Type B pancreatic cell (in vitro differentiated cells): ENCODE measurements around the gene TMEM132D. TPM values are rescaled to one million over a fixed set of nuclear protein-coding genes. Genes with fewer than 3 reads are reported as not detected.

Experiments
- DNase-seq: peaks from one replicate; pipeline ENCODE4 v3.0.0; 2021; ENCODE audit warnings: mixed read lengths; ENCODE audit not compliant: unreplicated experiment; ENCODE audit errors: extremely low spot score
- H3K27ac Mint-ChIP-seq: 2 replicates; pipeline ENCODE4 v1.8.0; 2021; ENCODE audit warnings: mild to moderate bottlenecking, mixed read lengths
- H3K27me3 Mint-ChIP-seq: 2 replicates; pipeline ENCODE4 v1.8.0; 2021; ENCODE audit warnings: mixed read lengths
- H3K36me3 Mint-ChIP-seq: 2 replicates; pipeline ENCODE4 v1.8.0; 2021; ENCODE audit warnings: mixed read lengths
- H3K4me1 Mint-ChIP-seq: one replicate; pipeline ENCODE4 v1.8.0; 2021; ENCODE audit warnings: mixed read lengths; ENCODE audit not compliant: unreplicated experiment
- H3K4me3 Mint-ChIP-seq: 2 replicates; pipeline ENCODE4 v1.8.0; 2021; ENCODE audit warnings: mild to moderate bottlenecking, mixed read lengths
- H3K9me3 Mint-ChIP-seq: 2 replicates; pipeline ENCODE4 v1.8.0; 2021; ENCODE audit warnings: mixed read lengths
- total RNA-seq: library from RNA; stranded (reverse); gene quantifications from 2 replicates; pipeline ENCODE4 v1.2.1, GENCODE V29; 2021; ENCODE audit warnings: low replicate concordance
- TF ChIP-seq, protein P1 (sequence below): fragments of 200-600 bp; sonication (generic); conservative IDR thresholded peaks from 2 replicates; pipeline ENCODE4 v1.5.0; 2021; ENCODE audit warnings: antibody characterized with exemption, mild to moderate bottlenecking

Gene TMEM132D
- total RNA-seq, 1 donor from 2014 or later, result 1.8 TPM

DNA sequence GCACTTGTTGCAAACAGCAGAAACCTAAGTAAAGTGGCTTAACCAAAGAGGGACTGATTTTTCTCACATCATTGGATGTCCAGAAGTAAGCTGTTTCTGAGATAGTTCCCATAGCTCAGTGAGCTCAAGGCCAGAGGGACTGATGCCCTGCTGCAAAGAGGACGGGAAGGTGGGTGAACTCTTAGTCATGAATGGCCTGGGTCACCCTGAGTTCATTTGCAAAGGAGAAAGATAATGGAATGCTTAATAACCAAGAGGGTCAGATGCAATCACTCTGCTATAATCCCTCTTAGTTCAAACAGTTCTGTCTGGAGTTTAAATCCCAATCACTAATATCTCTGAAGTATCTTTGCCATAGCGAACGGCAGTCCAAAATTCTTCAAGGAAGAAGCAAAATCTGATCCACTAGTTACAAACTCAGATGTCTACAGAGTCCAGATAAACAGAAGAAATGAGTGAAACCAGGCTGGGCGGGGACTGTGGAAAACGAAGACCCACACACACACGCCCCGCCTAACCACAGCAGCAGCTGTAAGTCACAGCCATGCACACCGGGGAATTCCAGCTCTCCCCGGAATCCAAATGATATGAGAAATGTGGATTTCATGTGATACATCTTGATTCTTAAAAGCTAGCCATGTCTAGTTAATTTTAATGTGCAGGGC is 289.5 kb downstream of the TMEM132D start:
- Mint-ChIP-seq H3K4me3 (no peak overlapping the region), H3K4me1 (peaks cover 10% of the 10 kb centered on the region), H3K36me3 (no peaks in the 10 kb centered on the region), H3K9me3 (peaks cover 12% of the 10 kb centered on the region), H3K27me3 (peaks cover 13% of the 10 kb centered on the region), H3K27ac (no peak overlapping the region)
- TF ChIP-seq, protein P1, sequence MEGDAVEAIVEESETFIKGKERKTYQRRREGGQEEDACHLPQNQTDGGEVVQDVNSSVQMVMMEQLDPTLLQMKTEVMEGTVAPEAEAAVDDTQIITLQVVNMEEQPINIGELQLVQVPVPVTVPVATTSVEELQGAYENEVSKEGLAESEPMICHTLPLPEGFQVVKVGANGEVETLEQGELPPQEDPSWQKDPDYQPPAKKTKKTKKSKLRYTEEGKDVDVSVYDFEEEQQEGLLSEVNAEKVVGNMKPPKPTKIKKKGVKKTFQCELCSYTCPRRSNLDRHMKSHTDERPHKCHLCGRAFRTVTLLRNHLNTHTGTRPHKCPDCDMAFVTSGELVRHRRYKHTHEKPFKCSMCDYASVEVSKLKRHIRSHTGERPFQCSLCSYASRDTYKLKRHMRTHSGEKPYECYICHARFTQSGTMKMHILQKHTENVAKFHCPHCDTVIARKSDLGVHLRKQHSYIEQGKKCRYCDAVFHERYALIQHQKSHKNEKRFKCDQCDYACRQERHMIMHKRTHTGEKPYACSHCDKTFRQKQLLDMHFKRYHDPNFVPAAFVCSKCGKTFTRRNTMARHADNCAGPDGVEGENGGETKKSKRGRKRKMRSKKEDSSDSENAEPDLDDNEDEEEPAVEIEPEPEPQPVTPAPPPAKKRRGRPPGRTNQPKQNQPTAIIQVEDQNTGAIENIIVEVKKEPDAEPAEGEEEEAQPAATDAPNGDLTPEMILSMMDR, result no peak
- no peak for DNase-seq

DNA sequence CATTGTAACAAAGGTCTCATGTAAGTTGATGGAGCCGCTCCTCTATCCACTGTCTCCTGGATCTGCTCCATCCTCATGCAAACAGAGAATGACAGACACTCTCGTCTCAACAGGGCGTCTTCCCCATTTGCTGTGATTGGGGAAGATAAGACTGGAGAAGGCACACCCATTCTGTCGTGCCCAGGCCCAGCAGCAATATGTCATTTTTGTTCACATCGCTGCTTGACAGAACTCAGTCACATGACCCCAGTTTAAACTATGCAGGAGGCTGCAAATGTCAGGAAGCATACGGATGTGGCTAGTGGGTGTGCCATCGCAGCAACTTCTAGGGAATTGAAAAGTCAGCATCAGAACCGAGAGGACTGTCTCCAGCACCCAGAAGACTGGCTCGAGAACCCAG is 290.5 kb downstream of the TMEM132D start:
- peak overlapping the region; percentile 35 for H3K27ac Mint-ChIP-seq

DNA sequence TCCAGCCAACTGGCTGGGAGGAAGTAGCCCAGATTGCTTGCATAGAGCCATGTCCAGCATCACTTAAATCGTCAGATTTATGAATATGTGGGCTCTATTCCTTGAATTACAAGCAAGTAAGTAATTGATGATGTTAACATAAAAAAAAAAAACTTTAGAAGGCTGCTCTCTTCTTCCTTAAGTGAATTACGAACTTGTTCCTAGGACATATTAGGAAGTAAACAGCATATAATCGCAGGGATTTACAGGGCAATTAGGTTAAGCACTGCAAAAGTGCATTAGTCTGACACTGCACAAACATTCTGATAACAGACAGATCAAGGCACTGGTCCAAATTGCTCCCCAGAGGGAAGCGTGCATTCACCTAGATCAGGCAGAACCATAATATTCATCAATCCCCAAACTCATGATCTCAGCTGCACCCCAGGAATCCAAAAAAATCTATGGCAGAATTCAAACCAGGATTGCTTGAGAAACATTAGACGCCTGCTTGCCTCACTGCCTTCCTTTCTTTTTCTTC is 293.2 kb downstream of the TMEM132D start:
- DNase-seq, result no peak
- TF ChIP-seq, protein P1, result no peak
- H3K9me3 Mint-ChIP-seq, result peaks cover 7% of the 10 kb centered on the region
- no peaks in the 10 kb centered on the region for H3K36me3 Mint-ChIP-seq
- H3K27me3 Mint-ChIP-seq, result peaks cover 15% of the 10 kb centered on the region
- peaks cover 29% of the 10 kb centered on the region for H3K4me1 Mint-ChIP-seq
- H3K4me3 Mint-ChIP-seq, result no peak overlapping the region
- no peak overlapping the region for H3K27ac Mint-ChIP-seq

More for the DNA sequence above, 290.5 kb downstream of the TMEM132D start:
- no peak overlapping the region for H3K4me3 Mint-ChIP-seq
- DNase-seq, result no peak
- TF ChIP-seq, protein P1, result no peak
- peaks cover 12% of the 10 kb centered on the region for H3K4me1 Mint-ChIP-seq
- H3K9me3 Mint-ChIP-seq, result peaks cover 12% of the 10 kb centered on the region
- H3K27me3 Mint-ChIP-seq, result peaks cover 10% of the 10 kb centered on the region
- H3K36me3 Mint-ChIP-seq, result no peaks in the 10 kb centered on the region

DNA sequence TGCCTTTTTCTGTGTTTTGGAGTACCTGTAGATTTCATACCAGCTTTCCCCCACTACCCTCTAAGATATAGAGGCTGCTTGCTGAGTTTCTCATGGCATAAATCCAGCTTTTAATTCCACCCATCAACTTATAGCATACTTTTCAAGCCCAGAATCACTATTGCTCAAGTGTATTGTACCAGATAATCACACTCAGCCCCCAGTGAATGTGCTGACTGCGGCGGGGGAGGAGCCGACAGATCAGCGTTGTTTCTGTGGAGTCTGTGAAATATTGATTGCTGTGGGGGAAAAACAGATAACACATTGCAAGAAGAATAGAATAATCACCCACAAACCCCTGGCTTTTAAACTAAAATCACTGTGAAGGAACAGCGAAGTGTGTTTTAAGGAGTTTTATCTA is 296.1 kb downstream of the TMEM132D start:
- H3K9me3 Mint-ChIP-seq, result peaks cover under 1% of the 10 kb centered on the region
- H3K27me3 Mint-ChIP-seq, result peaks cover 9% of the 10 kb centered on the region
- peak overlapping the region; percentile 40 for H3K4me3 Mint-ChIP-seq
- H3K36me3 Mint-ChIP-seq, result no peaks in the 10 kb centered on the region
- DNase-seq, result no peak
- peaks cover 29% of the 10 kb centered on the region for H3K4me1 Mint-ChIP-seq
- TF ChIP-seq, protein P1, result no peak
- peak overlapping the region; percentile 19 for H3K27ac Mint-ChIP-seq

DNA sequence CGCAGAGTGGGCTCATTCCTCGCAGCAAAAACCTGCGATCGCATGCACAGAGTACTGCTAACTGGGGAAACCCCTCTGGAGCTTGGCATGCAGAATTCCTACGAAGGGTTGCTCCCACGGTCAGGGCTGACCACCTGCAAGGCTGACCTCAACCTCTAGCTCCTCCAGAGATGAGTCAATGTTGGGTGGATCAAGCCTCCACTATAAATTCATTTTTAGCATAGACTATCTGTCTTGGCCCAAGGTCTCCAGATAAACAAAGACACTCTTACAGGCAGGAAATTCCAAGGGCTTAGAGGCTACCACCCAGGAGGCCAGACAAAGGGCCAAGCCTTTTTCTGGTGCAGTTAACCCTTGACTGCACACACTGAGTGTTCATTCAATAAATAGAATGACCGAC is 296.5 kb downstream of the TMEM132D start:
- no peak for DNase-seq
- Mint-ChIP-seq H3K4me3 (peak overlapping the region; percentile 40), H3K36me3 (no peaks in the 10 kb centered on the region), H3K4me1 (peaks cover 29% of the 10 kb centered on the region), H3K27me3 (peaks cover 8% of the 10 kb centered on the region), H3K27ac (peak overlapping the region; percentile 19), H3K9me3 (no peaks in the 10 kb centered on the region)
- TF ChIP-seq, protein P1, result no peak
